Measurements from ENCODE around the gene PRR5. TPM values are rescaled to one million over a fixed set of nuclear protein-coding genes. Genes with fewer than 3 reads are reported as not detected.
"Not testable (repeated sequence)": the region's sequence is repeated elsewhere in the genome, so short reads cannot be mapped to it uniquely, and the experiment has no call there.

Gene PRR5
- polyA plus RNA-seq (2013, experiment 1 of 2; ENCODE audit: insufficient read length) = 11.6 TPM
- polyA plus RNA-seq (2013, experiment 2 of 2; ENCODE audit: insufficient read length) = 15.3 TPM

- peak; percentile 88 for DNase-seq
Observed at GRCh38 chr22:44701824-44702478, at the start of gene PRR5. Gene PRR5, plus strand, starts transcription at chr22:44702204. Its CDS starts 271 bp downstream, at chr22:44702475.

- DNase-seq = not testable (repeated sequence)
Observed at GRCh38 chr22:44652866-44653265, 49.1 kb upstream of the PRR5 start.

- peak; percentile 86 for DNase-seq
Observed at GRCh38 chr22:44658311-44658953, 43.6 kb upstream of the PRR5 start.

DNA sequence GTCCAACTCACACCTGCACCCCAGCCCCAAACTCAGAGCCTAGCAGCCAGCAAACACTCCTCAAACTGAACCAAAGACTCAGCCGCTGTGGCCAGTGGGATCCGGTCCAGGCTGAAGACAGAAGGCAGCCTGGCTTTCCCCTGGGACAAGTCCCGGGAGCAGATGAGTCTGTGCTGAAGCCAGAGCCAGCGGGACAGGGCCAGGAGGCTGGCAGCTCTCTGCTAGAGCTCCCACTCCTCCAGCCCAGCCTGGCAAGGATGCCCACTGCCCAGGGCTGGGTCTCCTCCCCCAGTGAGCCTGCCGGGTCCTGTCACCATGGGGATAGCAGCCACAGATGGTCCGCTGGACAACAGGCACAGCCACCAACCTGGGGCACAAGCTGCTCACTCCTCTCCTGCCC is 42.9 kb upstream of the PRR5 start:
- DNase-seq = peak; percentile 64

DNA sequence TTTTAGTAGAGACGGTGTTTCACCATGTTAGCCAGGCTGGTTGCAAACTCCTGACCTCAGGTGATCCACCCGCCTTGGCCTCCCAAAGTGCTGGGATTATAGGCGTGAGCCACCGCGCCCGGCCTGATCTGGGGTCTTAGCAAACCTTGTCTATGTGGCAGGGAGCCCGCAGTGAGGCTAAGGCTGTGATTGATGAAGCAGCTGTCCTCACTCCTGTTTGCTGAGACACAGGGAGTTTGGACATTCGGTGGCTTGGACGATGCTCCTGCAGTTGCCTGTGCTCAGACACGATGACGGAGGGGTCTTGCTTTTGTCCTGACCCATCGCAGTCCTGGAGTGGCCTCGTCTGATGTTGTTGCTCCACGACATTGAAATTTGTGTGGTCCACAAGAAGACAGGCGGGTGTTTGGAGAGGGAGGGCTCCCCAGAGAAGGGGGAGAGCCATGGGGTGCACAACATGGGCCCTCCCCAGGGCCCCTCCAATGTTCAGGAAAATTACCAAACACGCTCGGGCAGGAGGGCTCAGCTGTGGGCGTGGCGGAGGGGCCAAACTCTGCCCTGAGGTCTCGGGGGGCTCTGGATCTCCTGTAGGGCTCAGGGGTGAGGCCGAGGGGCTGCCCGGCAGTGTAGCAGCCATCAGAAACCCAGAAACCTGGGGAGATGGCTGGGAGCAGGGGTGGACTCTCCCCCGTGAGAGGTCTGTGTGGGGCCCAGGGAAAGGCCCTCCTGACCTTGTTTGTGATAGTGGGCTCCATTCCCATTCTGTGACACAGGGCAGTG is 41.8 kb upstream of the PRR5 start:
- no peak for DNase-seq

DNA sequence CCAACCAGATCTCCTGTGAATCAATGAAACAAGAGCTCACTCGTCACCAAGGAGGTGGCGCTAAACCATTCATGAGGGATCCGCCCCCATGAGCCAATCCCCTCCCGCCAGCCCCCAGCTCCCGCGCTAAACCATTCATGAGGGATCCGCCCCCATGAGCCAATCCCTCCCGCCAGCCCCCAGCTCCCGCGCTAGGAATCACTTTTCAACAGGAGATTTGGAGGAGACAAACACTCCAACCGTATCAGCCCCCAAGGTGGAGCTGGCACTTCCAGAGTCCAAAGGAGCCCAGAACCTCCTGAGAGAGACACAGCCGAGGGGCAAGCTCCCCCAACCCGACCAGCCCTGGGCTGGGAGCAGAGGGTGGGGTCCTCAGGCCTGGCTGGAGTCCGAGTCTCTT is 40.9 kb upstream of the PRR5 start:
- peak; percentile 26 for DNase-seq

- no peak for DNase-seq
Observed at GRCh38 chr22:44661659-44662569, 40.1 kb upstream of the PRR5 start.

- DNase-seq = no peak
Observed at GRCh38 chr22:44663256-44663999, 38.6 kb upstream of the PRR5 start.

- DNase-seq = peak; percentile 15
Observed at GRCh38 chr22:44664149-44664548, 37.9 kb upstream of the PRR5 start.

GRCh38 chr22:44665115-44665514 is 36.9 kb upstream of the PRR5 start:
- DNase-seq = no peak

GRCh38 chr22:44666207-44666585 is 35.8 kb upstream of the PRR5 start:
- DNase-seq = no peak

DNA sequence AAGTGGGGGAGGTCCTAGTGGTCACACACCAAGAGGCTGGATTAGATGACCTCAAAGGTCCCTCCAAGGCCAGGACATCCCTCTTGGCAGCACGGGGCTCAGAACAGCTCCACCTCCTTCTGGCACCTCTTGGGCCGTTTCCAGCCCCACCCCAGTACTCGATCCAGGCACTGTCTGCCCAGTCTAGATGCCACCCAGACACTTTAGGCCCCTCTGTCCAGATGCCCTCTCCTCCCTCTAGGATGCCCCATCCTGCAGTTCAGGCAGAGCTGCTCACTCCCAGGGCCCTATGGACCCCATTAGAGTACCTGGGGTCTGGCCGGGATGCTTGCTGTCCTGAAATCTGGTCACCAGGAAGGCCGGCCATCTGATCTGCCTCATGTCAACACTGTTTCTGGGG is 34.7 kb upstream of the PRR5 start:
- no peak for DNase-seq

DNA sequence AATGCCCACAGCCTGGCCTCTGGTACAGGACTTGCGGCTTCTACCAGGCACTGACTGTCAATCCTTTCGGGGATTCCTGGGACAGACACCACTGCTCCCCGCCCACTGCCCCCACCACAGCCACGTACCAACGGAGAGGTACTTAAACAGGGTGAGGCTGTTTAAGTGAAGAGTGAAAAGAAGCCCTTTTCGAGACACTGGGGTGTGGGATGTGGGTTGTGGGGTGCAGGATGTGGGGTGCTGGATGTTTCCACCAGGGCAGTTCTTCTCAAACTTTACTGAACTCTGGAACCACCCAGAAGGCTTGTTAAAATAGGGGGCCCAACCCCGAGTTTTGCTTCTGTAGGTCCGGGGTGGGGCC is 34.2 kb upstream of the PRR5 start:
- no peak for DNase-seq

DNA sequence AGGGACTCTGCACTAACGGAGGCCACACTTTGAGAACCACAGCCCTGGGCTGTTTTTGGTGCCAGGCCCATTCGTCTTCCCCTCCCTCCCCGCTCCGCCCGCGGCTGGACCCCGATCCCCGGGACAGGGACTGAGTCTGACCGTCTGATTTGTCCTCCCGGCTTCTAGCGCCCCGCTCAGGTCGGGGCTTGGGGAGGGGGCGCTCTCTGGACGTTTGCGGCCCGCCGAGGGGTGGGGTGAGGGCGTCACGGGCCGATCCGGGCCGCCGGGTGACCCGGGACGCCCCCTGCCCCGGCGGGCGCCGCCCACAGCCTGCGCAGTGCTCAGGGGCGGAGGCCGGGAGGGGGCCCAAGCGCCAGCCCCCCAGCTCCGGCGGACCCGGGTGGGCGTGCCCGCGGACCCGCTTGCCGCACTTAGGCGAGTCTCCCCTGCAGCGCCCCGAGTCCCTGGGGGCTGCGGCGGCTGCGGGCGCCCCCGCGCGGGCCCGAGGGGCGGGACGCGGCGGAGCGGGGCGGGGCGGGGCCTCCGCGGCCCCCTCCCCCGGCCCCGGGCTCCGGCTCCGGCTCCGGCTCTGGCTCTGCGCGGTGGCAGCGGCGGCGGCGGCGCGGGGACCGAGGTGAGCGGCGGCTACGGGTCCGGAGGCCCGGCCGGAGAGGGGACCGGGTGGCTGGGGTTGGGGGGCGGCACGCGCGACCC is 33.7 kb upstream of the PRR5 start:
- no peak for DNase-seq

DNA sequence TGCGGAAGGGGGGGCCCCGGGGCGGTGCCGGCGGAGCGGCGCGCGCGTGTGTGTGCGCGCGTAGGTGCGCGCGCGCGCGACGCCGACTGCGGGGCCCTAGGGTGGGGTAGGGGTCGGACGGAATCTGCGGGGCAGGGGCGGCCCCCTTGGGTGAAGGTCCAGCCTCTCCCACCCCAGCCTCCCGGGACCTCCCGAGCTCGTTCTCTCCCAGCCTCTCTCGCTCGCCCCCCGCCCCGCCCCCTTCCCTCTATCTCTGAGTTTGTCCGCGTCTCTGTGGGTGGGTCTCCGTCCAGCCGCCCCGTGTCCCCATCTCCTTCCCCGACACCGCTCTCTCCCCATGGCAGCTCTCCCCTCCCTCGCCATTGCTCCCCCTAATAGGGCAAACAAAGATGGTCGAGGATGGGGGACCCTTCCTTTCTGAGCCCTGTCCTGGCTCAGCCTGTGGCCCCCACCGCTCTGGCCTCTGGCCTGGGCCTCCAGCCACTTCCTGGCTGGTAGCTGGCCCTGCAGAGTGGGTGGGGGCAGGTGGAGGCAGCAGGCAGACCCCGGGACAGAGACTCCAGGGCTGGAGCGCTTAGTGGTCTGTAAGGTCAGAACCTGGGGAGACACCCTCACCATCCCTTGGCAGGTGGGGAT is 33.0 kb upstream of the PRR5 start:
- no peak for DNase-seq

DNA sequence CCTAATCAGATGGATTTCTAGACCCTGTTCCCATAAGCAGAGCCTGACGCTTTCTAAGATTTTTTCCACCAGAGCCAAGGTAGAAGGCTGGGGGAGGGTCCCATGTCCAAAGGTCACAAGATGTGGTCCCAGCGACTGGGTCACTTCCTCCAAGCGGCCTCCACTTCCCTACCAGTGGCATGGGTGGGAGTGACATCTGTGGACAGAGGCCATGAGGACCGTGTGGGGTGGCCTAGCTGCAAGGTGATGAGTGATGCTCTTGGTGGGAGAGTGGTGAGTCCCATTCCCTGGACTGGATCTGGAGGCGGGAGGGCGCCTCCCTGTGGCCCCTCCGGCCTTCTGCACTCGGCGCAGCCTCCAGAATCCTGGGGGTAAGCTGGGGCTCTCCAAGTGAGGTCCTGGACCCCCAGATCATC is 32.4 kb upstream of the PRR5 start:
- DNase-seq = peak; percentile 11

DNA sequence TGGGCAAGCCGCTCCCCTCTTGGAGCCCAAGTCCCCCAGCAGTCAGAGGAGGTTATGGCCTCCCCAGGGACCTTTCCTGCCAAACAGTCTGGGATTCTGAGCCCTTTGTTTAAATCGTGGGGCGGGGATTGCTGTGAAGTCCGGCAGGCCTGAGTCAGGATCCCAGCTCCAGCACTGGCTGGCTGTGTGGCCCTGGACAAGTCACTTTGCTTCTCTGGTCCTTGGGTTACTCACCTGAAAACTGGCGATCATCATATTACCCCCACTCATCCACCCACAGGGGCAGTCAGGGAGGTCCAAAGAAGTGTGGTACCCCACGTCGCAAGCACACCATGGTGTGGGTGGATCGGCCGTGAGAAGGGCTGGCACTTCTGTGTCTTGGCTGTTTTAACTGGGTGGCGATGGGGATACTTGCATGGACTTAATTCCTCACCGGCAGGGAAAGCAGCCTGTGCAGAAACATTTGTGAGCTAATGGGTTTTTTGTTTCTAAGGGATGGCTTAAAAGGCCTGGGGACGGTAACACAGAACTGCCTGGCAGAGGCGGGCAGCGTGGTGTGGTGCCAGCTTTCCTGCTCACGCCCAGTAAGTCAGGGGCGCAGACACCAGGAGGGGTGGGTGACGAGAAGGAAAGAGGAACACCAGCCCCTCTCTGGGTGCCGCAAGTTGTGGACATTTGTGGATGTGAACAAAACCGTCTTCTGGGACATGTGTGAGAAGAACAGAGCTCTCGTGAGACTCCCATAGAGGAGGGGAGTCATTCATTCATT is 31.6 kb upstream of the PRR5 start:
- DNase-seq = no peak

DNA sequence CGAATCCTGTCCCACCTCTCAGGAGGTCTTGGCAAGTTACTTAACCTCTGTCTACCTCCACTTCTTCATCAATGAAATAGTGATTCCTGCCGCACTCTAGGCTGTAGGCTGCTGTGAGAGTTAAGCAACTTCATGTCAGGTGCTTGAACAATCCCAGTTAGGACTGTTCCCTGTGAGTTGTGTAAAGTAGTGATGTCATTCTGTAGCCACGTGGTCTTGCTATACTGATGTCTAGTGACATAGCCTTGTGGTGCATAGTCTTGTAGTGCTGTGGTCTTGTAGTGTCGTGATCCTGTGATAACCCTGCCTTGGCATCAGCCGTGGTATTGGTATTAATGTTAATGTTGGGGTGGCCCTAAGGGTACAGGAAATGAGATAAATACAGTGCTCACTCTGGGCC is 30.3 kb upstream of the PRR5 start:
- DNase-seq = peak; percentile 18

GRCh38 chr22:44672632-44673031 is 29.4 kb upstream of the PRR5 start:
- DNase-seq = no peak

- DNase-seq = no peak
Observed at GRCh38 chr22:44673406-44673805, 28.6 kb upstream of the PRR5 start.
